Spinal cord (tissue), 10 donors: ENCODE results near the gene APPL1. TPM values are rescaled to one million over a fixed set of nuclear protein-coding genes. Genes with fewer than 3 reads are reported as not detected.
A peak's percentile ranks its signal among the peaks of the same experiment; 100 is the strongest.

Experiments
- DNase-seq, 6 donors: peaks; one replicate each; pipeline versions ENCODE4 v3.0.0 to v3.0.0-alpha.2; 2013 to 2015; ENCODE audit warnings: low spot score in 6 of 6, low read depth in 4 of 6
- H3K27ac ChIP-seq: one replicate; pipeline ENCODE4 v1.5.1; 2013; ENCODE audit warnings: low read depth, low read length, control low read depth
- H3K27me3 ChIP-seq: one replicate; pipeline ENCODE4 v1.6.1; 2013; ENCODE audit warnings: low read length; ENCODE audit not compliant: control insufficient read depth, insufficient read depth
- H3K36me3 ChIP-seq: one replicate; pipeline ENCODE4 v1.6.1; 2013; ENCODE audit warnings: low read length; ENCODE audit not compliant: control insufficient read depth, insufficient read depth
- H3K4me1 ChIP-seq: one replicate; pipeline ENCODE4 v1.6.1; 2013; ENCODE audit warnings: low read length; ENCODE audit not compliant: control insufficient read depth, insufficient read depth
- H3K4me3 ChIP-seq: one replicate; pipeline ENCODE4 v1.5.1; 2013; ENCODE audit warnings: low read depth, low read length, control low read depth
- H3K9me3 ChIP-seq: one replicate; pipeline ENCODE4 v1.6.1; 2013; ENCODE audit warnings: low read length; ENCODE audit not compliant: control insufficient read depth, insufficient read depth
- WGBS: methylation state at CpG from one replicate; pipeline ENCODE4 v1.1.5; 2013; ENCODE audit warnings: missing lambda C conversion rate; ENCODE audit not compliant: insufficient coverage; 5-methylcytosine and 5-hydroxymethylcytosine counted together
- polyA plus RNA-seq, 2 donors: library from polyadenylated mRNA; unstranded; fragments of 120-200 nt; gene quantifications; one replicate each; pipeline ENCODE4 v1.2.1, GENCODE V29; 2013; ENCODE audit not compliant: insufficient read length in 2 of 2
- total RNA-seq, 2 donors: library from RNA; depleted of rRNA in 1 of 2; stranded (reverse); fragments of 120-200 nt in 1 of 2; fragments of >200 nt in 1 of 2; gene quantifications; one replicate each; pipeline versions ENCODE4 v1.2.3 to v1.2.4, GENCODE V29; 2013 to 2014
- donor health status: healthy.

The APPL1 gene
- total and polyA plus RNA-seq, 4 donors = 32.7 to 108 (median 54.9) TPM

DNA sequence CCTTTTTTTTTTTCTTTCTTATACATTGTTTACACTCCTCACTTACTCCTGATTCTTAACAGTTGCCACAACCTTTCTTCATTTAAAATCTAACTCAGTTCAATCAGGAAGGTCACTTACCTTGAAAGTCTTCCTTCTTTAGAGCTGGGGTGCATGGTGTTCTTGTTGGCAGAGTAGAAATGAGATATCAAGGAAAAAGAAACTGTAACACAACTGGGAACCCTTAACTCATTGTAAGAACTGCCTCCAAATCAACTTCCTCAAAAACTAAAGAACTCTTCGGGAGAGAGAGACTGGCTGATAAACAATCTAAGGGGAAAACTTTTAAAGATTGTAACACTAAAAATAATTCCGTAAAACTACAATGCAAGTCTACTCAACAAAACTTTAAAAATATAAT lies 1.4 kb upstream of the APPL1 start:
- Histone ChIP-seq H3K4me1 (peaks cover 8% of the 10 kb centered on the region), H3K27me3 (no peaks in the 10 kb centered on the region), H3K9me3 (no peaks in the 10 kb centered on the region), H3K36me3 (no peaks in the 10 kb centered on the region), H3K4me3 (no peak overlapping the region), H3K27ac (no peak overlapping the region)
- DNase-seq = no peak
- WGBS = no CpG with 5 or more reads among the region's 2 CpGs

DNA sequence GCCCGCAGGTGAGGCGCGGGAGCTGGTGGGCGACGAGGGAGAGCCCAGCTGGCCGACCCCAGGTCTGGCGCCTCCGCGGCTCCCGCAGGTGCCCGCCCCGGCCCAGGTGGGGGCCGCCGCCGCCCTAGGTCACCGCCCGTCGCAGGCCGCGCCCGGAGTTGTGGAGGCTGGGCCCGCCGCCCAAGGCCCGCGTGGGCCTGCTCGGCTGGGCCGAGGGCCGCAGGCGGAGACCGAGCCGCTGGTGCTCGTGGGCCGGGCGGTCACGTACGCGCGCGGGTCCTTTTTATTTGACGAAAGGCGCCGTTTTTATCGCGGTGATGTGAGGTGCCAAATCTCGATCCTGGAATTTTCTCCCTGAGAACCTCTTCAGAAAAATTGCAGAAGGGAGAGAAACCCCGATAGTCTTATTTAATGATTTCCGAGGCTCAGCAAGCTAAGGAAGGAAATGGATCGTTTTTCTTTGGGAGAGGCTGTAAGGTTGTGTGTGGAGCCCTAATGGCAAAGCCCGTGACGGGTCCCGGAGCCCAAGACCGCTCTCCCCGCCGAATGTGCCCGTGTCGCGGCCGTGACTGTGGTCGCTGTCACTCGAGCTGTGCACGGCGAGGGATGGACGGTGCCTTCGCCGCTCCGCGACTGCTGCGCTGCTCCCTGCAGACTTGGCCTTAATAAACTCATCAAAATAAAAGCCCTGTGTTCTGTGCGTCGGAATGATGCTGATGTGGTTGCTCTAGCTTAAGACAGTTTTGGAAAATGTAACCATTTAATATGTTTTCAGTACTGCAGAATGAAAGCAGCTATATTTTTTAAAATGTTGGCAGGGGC lies 612 bp downstream of the APPL1 start:
- WGBS = 0% methylated on average over 61 of the region's 70 CpGs
- no peaks in the 10 kb centered on the region for H3K36me3 ChIP-seq
- H3K27me3 ChIP-seq = no peaks in the 10 kb centered on the region
- H3K9me3 ChIP-seq = no peaks in the 10 kb centered on the region
- H3K4me1 ChIP-seq = peaks cover 8% of the 10 kb centered on the region
- DNase-seq = peak; percentile 21 to 81 (median 51)
- H3K27ac ChIP-seq = peak overlapping the region; percentile 94
- peak overlapping the region; percentile 88 for H3K4me3 ChIP-seq

DNA sequence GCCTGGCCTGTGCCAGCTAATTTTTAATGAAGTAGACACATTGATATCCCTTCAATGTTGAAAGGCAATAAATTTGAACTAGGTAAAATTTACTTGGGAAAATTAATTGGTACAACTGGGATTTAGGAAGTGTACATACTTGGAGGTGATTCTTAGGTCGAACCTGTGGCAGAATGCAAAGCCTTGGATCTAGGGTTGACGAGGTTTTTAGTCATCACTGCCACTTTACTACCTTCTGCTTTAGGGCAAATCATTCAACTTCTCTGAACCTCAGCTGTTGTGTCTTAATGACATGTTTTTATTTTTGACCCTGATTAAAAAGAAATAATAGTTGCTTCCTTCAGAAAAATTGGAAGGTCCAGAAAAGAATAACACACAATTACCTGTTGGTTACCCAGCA lies 2.5 kb downstream of the APPL1 start:
- Histone ChIP-seq H3K27me3 (no peaks in the 10 kb centered on the region), H3K27ac (no peak overlapping the region), H3K4me3 (no peak overlapping the region), H3K9me3 (no peaks in the 10 kb centered on the region), H3K4me1 (peaks cover 8% of the 10 kb centered on the region), H3K36me3 (no peaks in the 10 kb centered on the region)
- no CpG with 5 or more reads among the region's 2 CpGs for WGBS
- DNase-seq = no peak

DNA sequence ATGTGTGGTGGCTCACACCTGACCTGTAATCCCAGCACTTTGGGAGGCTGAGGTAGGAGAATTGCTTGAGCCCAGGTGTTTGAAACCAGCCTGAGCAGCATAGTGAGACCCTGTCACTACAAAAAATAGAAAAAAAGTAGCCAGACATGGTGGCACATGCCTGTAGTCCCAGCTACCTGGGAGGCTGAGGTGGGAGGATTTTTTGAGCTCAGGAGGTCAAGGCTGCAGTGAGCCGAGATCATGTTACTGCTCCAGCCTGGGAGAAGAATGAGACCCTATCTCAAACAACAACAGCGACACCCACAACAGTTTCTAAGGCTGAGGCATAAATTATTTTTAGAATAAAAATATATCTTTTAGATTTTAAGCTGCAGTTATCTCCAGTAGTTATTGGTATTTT lies 6.3 kb downstream of the APPL1 start:
- no peak for DNase-seq
- WGBS = no CpG with 5 or more reads among the region's 2 CpGs
- no peaks in the 10 kb centered on the region for H3K36me3 ChIP-seq
- no peaks in the 10 kb centered on the region for H3K27me3 ChIP-seq
- no peak overlapping the region for H3K4me3 ChIP-seq
- H3K4me1 ChIP-seq = peaks cover 8% of the 10 kb centered on the region
- H3K9me3 ChIP-seq = no peaks in the 10 kb centered on the region
- no peak overlapping the region for H3K27ac ChIP-seq

DNA sequence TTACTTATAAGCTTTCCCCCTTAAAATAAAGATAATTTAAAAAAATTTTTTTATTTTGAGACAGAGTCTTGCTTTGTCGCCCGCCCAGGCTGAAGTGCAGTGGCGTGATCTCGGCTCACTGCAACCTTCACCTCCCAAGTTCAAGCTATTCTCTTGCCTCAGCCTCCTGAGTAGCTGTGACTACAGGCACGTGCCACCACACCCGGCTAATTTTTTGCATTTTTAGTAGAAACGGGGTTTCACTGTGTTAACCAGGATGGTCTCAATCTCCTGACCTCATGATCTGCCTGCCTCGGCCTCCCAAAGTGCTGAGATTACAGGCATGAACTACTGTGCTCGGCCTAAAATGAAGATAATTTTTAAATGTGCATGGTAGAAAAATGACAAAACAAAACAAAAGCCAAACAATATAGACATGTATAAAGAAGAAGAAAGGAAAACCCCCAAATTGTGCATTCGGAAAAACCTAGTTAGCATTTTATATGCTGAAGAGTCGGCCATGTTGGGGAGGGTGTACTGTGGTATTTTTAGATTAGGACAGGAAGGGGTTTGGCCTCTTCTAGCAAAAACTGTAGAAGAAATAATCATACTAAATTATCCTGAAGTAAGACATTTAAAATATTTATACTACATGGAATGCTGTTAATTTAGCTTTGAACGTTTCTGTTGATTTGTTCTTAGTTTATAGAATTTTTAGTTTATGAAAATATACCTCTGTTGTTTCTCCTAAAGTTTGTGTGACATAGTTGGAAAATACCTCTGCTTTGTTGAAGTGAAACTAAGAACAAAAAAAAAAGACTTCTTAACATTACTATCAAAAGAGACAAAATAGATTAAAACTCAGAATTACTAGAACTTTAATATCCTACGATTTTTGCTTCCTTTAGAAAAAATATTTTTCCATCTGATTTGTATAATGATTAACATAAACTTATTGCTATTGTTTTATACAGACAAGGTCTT lies 7.4 kb downstream of the APPL1 start:
- Histone ChIP-seq H3K4me3 (no peak overlapping the region), H3K36me3 (no peaks in the 10 kb centered on the region), H3K27me3 (no peaks in the 10 kb centered on the region), H3K27ac (no peak overlapping the region), H3K9me3 (no peaks in the 10 kb centered on the region), H3K4me1 (peaks cover 3% of the 10 kb centered on the region)
- 96% methylated on average over 9 of the region's 13 CpGs for WGBS
- no peak for DNase-seq

DNA sequence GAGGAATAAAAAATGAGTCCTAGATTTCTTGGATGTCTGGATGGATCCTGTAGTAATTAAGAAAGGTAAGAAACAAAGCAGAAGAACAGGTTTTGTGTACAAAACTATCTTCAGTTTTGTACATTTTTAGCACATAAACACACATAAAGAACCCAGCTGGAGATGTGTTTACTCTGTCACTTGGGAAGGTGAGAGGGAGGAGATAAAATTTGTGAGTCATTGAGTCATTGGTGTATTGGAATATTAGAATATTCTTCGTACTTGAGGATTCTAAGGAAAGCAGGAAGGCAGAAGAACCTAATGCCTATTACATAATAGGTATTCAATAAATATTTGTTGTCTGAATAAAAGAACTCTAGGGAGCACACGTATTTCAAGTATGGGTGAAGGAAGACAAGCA lies 17.4 kb downstream of the APPL1 start:
- H3K27me3 ChIP-seq = no peaks in the 10 kb centered on the region
- 40% methylated on average over 1 of the region's 2 CpGs for WGBS
- H3K36me3 ChIP-seq = peaks cover 31% of the 10 kb centered on the region
- DNase-seq = no peak
- no peak overlapping the region for H3K27ac ChIP-seq
- H3K9me3 ChIP-seq = no peaks in the 10 kb centered on the region
- H3K4me1 ChIP-seq = no peaks in the 10 kb centered on the region
- no peak overlapping the region for H3K4me3 ChIP-seq

DNA sequence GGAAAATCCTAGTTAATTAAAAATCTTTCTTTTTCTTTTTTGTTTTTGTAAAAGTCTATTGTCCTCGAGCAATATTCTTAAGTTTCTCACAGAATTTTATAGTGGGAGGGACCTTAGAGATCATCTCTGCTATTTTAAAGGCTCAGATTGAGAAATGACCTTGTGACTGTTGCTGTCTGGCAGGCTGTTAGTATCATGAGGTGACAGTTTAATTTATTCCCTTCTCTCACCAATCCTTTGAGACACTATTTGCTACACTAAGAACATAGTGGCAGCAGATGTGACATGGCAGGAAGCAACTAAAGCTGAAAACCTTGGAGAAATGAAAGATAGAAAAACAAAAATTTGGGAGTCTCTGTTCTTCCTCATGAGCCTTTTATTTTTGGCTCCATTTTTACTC lies 24.9 kb downstream of the APPL1 start:
- Histone ChIP-seq H3K4me3 (no peak overlapping the region), H3K9me3 (no peaks in the 10 kb centered on the region), H3K36me3 (peaks cover 18% of the 10 kb centered on the region), H3K27ac (no peak overlapping the region), H3K27me3 (no peaks in the 10 kb centered on the region), H3K4me1 (no peaks in the 10 kb centered on the region)
- WGBS = no CpG with 5 or more reads among the region's 1 CpG
- DNase-seq = no peak

DNA sequence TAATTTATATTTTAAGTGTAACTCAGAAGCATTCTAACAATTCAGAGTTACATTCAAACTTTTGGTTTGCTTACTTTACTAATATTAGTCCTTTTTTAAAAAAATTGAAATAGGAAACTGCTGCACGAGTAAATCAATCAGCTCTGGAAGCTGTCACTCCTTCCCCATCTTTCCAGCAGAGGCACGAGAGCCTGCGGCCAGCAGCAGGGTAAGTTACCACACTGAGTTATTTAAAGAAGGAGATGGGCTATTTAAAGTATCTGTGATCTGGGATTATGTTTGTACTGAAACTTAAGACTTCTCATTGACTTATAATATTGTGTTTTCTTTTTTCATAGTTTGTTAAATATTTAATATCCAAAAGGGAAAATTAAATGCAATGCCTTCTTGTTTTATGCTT lies 29.3 kb downstream of the APPL1 start:
- WGBS = no CpG with 5 or more reads among the region's 3 CpGs
- H3K27ac ChIP-seq = no peak overlapping the region
- no peak overlapping the region for H3K4me3 ChIP-seq
- no peaks in the 10 kb centered on the region for H3K27me3 ChIP-seq
- H3K36me3 ChIP-seq = peaks cover 20% of the 10 kb centered on the region
- DNase-seq = no peak
- H3K4me1 ChIP-seq = no peaks in the 10 kb centered on the region
- no peaks in the 10 kb centered on the region for H3K9me3 ChIP-seq

DNA sequence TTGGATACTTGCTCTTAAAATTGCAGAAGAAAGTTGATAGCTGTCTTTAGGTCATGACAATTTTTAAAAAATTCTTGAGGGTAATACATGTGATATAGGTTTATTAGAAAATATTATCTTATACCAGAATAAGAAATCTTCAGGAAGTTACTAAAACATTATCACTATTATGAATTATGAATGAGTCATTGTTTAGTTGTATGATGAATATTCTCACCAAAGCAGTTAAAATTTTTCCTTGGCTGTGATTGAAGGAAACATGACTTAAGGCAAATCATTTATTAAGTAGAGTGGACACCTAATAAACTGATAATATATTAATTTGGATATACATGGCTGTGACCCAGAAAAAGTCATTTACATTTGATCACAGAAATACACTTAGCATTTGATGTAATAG lies 30.1 kb downstream of the APPL1 start:
- no peaks in the 10 kb centered on the region for H3K27me3 ChIP-seq
- no peaks in the 10 kb centered on the region for H3K4me1 ChIP-seq
- H3K27ac ChIP-seq = no peak overlapping the region
- no peaks in the 10 kb centered on the region for H3K9me3 ChIP-seq
- H3K4me3 ChIP-seq = no peak overlapping the region
- H3K36me3 ChIP-seq = peaks cover 22% of the 10 kb centered on the region
- no peak for DNase-seq
